ENCODE data around the gene RAB6A.

- TF ChIP-seq POLR2A (IDR thresholded peaks at IDR 0.05), result no peak
- no peak for TF ChIP-seq EP300 (IDR thresholded peaks at IDR 0.05)
- no peak for TF ChIP-seq CTCF (IDR thresholded peaks at IDR 0.05)
- TF ChIP-seq POLR2AphosphoS5 (IDR thresholded peaks at IDR 0.05), result peak in 2 of 3 donors; percentile 52 to 96
These were observed 18.4 kb upstream of the RAB6A start for GRCh38 chr11:73779084-73779902.
